NCI-H446 (cell line): ENCODE results near the gene TOPAZ1.
A peak's percentile ranks its signal among the peaks of the same experiment; 100 is the strongest.
"Not testable (repeated sequence)": the region's sequence is repeated elsewhere in the genome, so short reads cannot be mapped to it uniquely, and the experiment has no call there.

Experiments used
- DNase-seq, 2 experiments: peaks; one replicate each; lab custom pipeline; 2025; lab: John Stamatoyannopoulos, UW

The TOPAZ1 gene

DNA sequence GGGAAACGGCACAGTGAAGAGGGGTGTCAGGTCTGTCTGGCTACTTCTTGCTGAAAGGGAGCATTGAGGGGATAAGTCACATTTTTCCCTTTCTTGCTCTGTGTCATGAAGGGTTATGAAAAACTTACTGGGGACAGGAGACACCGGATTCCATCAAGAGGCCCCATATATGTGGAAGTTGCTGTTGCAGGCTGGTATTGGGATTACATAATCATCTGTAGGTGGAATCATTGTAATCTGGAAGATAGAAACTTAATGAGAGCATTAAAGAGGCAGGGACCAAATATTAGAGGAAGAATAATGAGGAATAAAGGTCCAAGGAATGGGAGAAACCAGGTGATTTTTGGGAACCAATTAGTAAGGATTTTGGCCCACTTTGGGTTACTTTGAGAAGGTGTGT, 92.6 kb downstream of the TOPAZ1 start:
- DNase-seq: no peak

DNA sequence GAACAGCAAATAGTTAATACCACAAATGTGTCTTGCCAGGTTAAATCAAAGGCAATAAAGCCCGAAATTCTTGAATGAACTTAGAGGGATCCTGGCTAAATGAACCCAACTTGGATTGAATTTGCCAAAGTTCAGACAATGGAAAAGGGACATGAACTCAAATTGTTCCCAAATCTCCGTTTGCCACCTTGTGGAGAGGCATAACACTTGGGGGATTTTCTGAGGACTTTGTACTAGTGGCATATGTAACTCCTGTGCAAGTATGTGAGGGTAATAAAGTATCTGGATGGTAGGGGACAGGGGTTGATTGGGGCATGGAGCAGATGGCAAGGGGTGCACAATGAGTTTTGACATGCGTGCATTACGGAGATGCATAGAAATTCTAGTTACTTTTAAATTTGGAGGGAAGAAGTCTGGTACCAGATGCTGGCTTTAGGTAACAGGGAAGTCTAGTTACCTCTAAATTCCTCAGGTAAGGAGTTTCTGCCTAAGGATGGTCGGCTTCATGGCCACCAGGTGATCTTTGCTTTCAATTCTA, 95.6 kb downstream of the TOPAZ1 start:
- DNase-seq: no peak

DNA sequence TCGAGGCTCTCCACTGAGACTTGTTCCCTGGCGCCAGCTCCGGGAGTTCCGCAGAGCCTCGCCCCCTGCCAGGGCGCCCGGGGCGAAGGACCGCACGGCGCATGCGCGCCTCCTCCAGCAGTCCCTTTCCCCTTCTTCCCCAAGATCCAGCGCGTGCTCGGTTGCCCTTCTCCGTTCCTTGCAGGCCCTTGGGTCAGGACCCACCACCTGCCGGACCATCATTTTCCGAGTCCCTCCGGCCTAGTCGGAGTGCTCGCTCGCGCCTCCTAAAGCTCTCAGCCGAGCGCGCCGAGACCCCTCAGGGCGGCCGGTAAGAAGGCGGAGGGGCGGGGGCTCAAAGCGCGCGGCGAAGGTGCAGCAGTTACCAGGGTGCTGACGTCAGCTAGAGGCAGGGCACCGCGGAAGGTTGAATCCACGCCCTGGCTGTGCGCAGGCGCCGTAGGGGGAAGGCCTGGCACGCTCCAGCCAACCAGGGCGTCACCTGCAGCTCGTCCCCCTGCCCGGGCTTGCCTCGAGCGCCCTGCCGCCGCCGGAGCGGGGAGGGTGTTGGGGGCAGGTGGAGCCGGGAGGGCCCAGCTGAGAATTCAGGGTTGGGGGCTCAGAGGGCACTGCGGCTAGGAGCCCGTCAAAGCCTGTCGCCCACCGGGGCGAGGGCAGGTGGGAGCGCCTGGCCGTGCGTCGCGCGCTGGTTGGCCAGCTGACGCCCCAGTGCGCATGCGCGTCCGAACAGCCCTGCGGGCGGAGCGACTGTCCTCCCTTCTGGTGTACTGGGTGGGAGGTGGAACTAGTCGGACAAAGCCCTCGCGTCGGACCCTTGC, 96.5 kb downstream of the TOPAZ1 start, which contains the start of gene TCAIM:
Gene TCAIM, plus strand, starts transcription at position 757 of the 818 bp plus-strand sequence. CDS start 16,017 bp downstream, outside the sequence.
- peak; percentile 87 to 95 for DNase-seq

DNA sequence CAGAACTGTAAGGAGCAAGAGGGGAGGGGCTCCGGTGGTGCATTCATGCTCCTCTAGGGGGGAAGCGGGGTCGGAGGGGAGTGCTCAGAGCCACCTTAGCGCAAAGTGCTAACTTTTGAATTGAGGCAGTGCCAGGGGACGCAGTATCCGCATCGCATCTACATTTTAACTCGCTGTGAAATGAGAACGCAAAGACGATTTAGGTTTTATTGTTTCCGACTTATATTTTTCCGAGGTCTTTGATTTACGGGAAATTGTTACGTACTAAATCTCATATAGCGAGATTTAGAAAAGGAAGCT, 97.1 kb downstream of the TOPAZ1 start:
- no peak for DNase-seq

DNA sequence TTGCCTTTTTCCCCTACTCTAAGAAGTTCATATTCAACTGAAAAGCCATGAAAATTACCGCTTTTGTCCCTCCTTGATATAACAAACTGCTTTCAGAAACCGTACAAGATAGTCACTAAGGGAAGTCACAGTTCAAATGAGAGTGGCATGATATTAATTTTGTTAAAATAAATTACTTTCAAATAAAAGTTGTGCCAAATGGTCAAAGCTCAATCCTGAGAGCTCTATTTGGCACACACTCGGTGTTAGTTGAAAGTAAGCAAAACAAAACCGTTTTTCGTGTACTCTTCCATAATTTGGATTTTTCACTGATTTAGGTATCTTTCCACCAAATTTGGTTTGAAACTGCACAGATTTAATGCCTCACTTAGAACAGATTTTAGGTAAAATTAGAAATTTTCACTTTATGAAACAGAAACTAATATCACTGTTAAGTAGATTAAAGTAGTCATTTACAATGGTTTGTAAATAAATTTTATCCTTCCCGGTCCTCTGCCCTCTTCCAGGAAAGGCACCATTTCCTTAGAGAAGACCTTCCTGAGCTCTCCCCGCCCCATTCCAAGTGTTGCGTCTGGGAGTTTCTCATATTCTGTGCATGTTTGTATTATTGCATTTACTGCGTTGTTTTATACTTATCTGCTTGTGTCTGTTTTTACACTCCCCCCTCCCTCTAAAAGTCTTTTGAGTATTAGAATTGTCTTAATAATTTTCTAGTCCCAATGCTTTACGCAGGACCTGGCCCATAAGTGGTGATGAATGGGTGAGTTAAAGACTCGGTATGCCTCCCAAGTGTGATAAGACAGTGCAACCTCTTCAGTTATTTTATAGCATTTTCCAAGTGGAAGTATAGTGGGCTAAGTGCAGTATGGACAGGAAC, 97.7 kb downstream of the TOPAZ1 start:
- DNase-seq: no peak

DNA sequence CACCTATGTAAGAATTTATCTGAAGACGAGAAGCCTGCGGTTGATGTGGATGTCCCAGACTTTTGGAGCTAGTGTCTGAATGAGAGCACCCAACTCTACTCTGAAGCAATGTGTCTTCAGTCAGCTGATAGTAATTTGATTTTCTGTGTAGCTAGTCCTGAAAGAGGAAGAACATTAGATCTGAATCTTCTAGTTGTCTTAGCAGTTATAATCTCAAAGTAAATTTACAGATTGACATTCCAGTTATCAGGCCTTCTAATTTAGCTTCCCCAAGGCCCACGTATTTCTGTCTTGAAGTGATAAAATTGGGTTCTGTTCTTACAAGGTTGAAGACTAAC, 98.3 kb downstream of the TOPAZ1 start:
- DNase-seq: no peak

DNA sequence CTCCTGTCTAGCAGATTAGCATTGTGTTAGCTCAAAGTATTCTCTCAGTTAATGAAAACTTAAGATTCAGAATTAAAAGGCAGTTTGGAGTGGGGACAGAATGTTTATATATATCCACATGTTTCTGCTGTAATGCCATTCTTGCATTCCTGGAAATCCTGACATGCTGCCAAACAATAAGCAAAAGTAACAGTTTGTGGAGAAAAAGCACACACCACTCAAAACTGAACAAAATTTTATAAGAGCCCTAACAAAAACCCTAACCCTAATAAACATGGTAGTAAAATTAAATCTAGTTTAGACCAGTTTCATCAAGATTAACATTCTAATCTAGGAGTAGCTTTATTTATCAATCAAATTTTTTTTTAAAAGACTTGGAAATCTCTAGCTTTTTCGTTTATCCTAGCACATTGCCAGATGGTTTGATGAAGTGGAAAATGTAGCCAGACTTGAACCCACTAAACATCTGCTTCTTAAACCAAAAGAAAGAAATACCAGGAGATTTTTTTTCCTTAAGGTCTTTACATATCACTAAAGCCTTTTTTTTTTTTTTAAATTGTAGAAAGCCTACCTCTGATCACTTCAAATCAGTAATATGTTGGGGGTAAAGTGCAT, 100.6 kb downstream of the TOPAZ1 start:
- peak; percentile 10 to 26 for DNase-seq

DNA sequence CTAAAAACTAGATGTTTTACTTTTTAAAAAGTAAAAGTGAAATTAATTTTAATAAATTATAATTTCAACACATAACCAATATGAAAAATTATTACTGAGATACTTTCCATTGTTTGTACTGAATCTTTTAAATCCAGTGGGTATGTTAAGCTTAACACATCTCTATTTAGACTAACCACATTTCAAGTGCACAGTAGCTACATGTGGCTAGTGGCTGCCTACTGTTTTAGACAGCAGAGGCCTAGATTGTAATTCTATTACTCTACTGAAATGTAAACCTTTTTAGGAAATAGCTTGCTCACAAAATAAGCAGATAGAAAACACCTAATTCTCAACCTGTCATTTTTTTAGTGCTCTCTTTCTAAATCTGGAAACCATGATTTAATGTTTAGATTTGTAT, 101.7 kb downstream of the TOPAZ1 start:
- no peak for DNase-seq

DNA sequence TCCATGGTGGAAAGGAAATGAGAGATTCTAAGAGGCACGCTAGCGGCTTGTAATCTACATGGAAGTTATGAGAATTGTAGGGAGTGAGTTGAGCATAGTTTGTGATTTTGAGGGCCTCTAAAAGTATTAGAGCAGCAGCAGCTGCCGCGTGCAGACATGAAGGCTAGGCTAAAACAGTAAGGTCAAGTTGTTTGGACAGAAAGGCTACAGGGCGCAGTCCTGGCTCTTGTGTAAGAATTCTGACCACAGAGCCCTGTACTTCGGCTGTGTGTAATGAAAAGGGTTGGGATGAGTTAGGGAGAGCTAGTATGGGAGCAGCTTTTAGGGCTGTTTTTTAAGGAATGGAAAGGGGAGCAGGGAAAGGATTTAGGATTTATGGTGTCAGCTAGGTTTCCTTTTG, 104.9 kb downstream of the TOPAZ1 start:
- not testable (repeated sequence) for DNase-seq

DNA sequence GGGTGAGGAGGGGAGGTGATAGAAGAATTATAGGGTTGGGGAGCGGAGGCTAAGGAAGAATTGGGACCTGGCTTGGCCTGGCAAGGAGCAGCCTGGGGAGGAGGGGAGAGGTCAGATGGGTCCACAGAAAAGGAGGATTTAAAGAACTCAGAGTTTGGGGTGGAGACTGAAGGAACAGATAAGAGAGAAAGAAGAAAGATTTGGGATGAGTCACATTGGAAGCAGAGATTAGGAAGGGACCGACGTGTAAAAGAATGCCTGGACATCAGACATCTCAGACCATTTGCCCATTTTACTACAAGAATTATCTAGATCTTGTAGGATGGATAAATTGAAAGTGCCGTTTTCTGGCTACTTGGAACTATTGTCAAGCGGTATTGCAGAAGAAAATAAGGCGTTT, 107.3 kb downstream of the TOPAZ1 start:
- DNase-seq: no peak

DNA sequence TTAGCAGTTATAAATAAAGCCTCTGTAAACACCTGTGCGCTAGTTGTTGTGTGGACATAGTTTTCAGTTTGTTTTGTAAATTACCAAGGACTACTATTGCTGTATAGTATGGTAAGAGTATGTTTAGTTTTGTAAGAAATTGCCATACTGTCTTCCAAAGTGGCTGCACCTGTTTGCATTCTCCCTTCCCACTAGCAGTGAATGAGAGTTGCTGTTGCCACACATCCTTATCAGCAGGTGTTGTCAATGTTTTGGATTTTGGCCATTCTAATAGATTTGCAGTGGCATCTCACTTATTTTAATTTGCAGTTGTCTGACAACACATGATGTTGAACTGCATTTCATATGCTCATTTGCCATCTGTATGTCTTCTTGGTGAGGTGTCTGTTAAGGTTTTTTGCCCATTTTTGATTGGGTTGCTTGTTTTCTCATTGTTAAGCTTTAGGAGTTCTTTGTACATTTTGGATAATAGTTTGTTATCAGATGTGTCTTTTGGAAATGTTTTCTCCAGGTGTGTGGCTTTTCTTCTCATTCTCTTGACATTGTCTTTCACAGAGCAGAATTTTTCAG, 111.8 kb downstream of the TOPAZ1 start:
- DNase-seq: no peak

DNA sequence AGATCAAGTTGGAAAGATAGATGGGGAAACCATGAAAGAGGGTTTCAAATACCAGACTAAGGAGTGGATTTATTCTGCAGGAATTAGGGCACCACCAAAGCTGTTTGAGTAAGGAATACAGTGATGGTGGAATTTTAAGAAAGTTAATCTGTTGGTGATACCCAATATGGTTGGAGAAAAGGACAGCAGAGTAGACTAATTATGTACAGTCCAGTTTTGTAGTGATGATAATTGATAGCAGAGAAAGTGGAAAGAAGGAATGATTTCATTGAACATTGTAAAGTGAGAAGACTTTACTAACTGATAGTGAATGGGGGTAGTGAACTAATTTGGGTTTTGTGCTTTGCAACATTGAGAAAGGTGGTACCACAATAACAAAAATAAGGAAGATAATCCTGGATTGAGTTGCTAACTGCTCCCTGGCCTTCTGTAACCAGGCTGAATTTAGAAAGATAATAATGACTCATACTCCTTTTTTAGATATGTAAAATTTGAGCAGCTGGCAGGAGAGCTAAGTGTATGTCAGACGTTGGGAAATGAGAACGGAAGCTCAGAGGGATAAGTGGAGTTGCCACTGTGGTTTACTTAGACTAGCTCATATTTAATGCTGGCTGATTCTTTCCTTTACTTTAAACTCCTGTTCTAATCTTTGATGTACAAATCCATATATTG, 113.8 kb downstream of the TOPAZ1 start:
- peak in 1 of 2 experiments; percentile 16 for DNase-seq

DNA sequence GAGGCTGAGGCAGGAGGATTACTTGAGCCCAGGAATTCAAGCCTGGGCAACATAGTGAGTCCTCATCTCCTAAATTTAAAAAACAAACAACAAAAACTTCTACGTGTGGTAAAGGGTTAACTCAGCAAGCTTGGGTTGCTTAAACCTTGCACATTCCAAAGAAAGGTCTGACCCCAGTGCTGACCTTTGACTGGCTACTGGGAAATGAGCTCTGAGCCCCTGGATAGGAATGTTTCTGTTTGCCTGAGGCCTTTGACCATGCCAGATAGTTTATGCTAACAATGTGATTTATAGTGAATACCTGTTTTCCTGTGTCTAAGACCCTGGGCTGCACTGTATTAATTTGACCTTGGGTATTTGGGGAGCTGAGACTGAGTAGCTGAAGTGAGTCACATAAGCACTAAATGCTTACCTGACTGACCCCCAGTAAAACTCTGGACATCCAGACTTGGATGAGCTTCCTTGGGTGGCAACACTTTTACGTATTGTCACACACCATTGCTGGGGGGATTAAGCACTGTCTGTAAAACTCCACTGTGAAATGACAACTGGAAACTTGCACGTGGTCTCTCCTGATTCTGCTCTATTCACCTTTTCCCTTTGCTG, 117.6 kb downstream of the TOPAZ1 start:
- no peak for DNase-seq

DNA sequence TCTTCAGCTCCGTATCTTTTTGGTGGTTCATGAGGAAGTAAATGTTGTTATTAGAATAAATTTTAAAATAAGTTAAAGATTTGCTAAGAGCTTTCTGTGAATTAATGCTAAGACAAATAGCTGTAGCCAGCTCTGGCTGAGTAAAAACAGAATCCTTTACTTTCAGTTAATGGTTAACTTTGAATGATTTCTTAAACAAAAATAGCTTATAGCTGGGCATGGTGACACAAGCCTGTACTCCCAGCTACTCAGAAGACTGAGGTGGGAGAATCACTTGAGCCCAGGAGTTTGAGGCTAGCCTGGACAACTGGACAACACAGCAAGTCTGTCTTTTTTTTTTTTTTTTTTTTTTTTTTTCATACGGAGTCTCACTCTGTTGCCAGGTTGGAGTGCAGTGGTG, 121.9 kb downstream of the TOPAZ1 start:
- DNase-seq: no peak

DNA sequence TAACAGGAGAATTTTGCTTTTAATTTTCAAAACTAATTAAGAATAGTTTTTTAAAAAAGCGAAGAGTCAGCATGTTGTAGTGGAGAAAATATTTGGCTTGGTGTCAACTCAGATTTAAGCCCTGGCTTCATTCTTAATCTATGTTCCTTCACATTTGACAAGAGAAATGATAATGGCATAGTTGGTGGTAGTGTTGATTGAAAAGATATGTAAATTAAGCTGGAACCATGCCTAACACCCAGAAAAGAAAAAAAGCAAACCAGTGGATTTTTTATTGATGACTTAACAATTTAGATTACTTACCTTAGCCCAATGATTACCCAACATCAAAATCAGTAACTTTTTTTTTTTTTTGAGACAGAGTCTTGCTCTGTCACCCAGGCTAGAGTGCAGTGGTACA, 124.3 kb downstream of the TOPAZ1 start:
- DNase-seq: no peak

DNA sequence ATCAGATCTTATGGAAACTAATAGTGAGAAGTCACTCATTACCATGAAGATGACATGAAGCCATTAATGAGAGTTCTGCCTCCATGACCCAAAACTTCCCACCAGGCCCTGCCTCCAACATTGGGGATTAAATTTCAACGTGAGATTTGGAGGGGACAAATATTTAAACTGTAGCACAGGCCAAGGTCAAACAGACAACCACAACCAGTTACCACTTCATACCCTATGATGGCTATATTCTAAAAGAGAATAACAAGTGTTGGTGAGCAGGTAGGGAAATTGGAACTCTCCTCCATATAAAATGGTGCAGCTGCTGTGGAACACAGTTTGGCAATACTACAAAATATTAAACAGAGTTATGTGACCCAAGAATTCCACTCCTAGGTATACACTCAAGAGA, 133.8 kb downstream of the TOPAZ1 start:
- no peak for DNase-seq
